ENCODE results near the gene AARS1. TPM values are rescaled to one million over a fixed set of nuclear protein-coding genes. Genes with fewer than 3 reads are reported as not detected.
"Not testable (repeated sequence)": the region's sequence is repeated elsewhere in the genome, so short reads cannot be mapped to it uniquely, and the experiment has no call there.

Gene AARS1
- total RNA-seq, 6 experiments from 2014 or later, result 82.3 to 99.1 (median 84.9) TPM

DNA sequence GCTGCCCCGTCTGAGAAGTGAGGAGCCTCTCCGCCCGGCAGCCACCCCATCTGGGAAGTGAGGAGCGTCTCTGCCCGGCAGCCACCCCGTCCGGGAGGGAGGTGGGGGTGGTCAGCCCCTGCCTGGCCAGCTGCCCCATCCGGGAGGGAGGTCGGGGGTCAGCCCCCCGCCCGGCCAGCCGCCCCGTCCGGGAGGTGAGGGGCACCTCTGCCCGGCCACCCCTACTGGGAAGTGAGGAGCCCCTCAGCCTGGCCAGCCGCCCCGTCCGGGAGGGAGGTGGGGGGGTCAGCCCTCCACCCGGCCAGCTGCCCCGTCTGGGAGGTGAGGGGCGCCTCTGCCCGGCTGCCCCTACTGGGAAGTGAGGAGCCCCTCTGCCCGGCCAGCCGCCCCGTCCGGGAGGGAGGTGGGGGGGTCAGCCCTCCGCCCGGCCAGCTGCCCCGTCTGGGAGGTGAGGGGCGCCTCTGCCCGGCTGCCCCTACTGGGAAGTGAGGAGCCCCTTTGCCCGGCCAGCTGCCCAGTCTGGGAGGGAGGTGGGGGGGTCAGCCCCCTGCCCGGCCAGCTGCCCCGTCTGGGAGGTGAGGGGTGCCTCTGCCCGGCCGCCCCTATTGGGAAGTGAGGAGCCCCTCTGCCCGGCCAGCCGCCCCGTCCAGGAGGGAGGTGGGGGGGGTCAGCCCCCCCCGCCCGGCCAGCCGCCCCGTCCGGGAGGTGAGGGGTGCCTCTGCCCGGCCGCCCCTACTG, 84.5 kb downstream of the AARS1 start:
- not testable (repeated sequence) for H3K4me3 Mint-ChIP-seq; H3K27me3 Mint-ChIP-seq (ENCODE audit: insufficient read depth); H3K27ac Mint-ChIP-seq; H3K4me1 Mint-ChIP-seq (ENCODE audit: low read depth); DNase-seq; H3K9me3 Mint-ChIP-seq
- H3K36me3 Mint-ChIP-seq (ENCODE audit: low read depth), result peaks cover 12% of the 10 kb centered on the region

DNA sequence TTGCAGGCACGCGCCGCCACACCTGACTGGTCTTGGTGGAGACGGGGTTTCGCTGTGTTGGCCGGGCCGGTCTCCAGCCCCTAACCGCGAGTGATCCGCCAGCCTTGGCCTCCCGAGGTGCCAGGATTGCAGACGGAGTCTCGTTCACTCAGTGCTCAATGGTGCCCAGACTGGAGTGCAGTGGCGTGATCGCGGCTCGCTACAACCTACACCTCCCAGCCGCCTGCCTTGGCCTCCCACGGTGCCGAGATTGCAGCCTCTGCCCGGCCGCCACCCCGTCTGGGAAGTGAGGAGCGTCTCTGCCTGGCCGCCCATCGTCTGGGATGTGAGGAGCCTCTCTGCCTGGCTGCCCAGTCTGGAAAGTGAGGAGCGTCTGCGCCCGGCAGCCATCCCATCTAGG, 85.3 kb downstream of the AARS1 start:
- not testable (repeated sequence) for H3K4me3 Mint-ChIP-seq; H3K27ac Mint-ChIP-seq; H3K4me1 Mint-ChIP-seq (ENCODE audit: low read depth); H3K9me3 Mint-ChIP-seq; DNase-seq; H3K27me3 Mint-ChIP-seq (ENCODE audit: insufficient read depth); H3K36me3 Mint-ChIP-seq (ENCODE audit: low read depth)

- H3K27ac Mint-ChIP-seq; H3K27me3 Mint-ChIP-seq (ENCODE audit: insufficient read depth); H3K4me3 Mint-ChIP-seq; H3K36me3 Mint-ChIP-seq (ENCODE audit: low read depth); DNase-seq; H3K9me3 Mint-ChIP-seq; H3K4me1 Mint-ChIP-seq (ENCODE audit: low read depth): not testable (repeated sequence)
These were observed 85.8 kb downstream of the AARS1 start for GRCh38 chr16:70203508-70203907.

Other genes starting within 250 kb of the AARS1 start
- gene PDPR, start 175.2 kb downstream of the AARS1 start, total RNA-seq (2021; fragmentation: NEBNext Ultra II Directional; extraction: Animal tissue kit (Norgen Biotek cat#: 25700)), result 10 to 100 TPM; 17.6 to 21.4 (median 19.5) TPM
- under 1 TPM in 2 of 6 experiments, not detected in 4; 0.05 to 0.07 TPM for gene CLEC18C, start 115.7 kb downstream of the AARS1 start, total RNA-seq (2021; fragmentation: NEBNext Ultra II Directional; extraction: Animal tissue kit (Norgen Biotek cat#: 25700))
- gene EXOSC6, start 37.6 kb downstream of the AARS1 start, total RNA-seq (2021; fragmentation: NEBNext Ultra II Directional; extraction: Animal tissue kit (Norgen Biotek cat#: 25700)), result 10 to 100 TPM; 19.4 to 24.9 (median 21.6) TPM
- 10 to 100 TPM; 20.8 to 30.9 (median 26.7) TPM for gene DDX19B, start 9.7 kb upstream of the AARS1 start, total RNA-seq (2021; fragmentation: NEBNext Ultra II Directional; extraction: Animal tissue kit (Norgen Biotek cat#: 25700))
- 10 to 100 TPM; 40.1 to 50.9 (median 43.8) TPM for gene DDX19A, start 57.4 kb upstream of the AARS1 start, total RNA-seq (2021; fragmentation: NEBNext Ultra II Directional; extraction: Animal tissue kit (Norgen Biotek cat#: 25700))
- 10 to 100 TPM; 25.4 to 31.2 (median 26.3) TPM for gene ST3GAL2, start 149.6 kb upstream of the AARS1 start, total RNA-seq (2021; fragmentation: NEBNext Ultra II Directional; extraction: Animal tissue kit (Norgen Biotek cat#: 25700))
- 1 to 10 TPM; 5.1 to 7.1 (median 6.1) TPM for gene FCSK, start 165.1 kb upstream of the AARS1 start, total RNA-seq (2021; fragmentation: NEBNext Ultra II Directional; extraction: Animal tissue kit (Norgen Biotek cat#: 25700))
- 10 to 100 TPM; 70.2 to 91.7 (median 80.2) TPM for gene COG4, start 234.0 kb upstream of the AARS1 start, total RNA-seq (2021; fragmentation: NEBNext Ultra II Directional; extraction: Animal tissue kit (Norgen Biotek cat#: 25700))
- gene SF3B3, start 234.3 kb upstream of the AARS1 start, total RNA-seq (2021; fragmentation: NEBNext Ultra II Directional; extraction: Animal tissue kit (Norgen Biotek cat#: 25700)), result 100 to 1,000 TPM; 289 to 358 (median 312) TPM